Measurements from ENCODE around the gene NUDT4. TPM values are rescaled to one million over a fixed set of nuclear protein-coding genes. Genes with fewer than 3 reads are reported as not detected.
"Not testable (repeated sequence)": the region's sequence is repeated elsewhere in the genome, so short reads cannot be mapped to it uniquely, and the experiment has no call there.

Gene NUDT4
- total RNA-seq, 1 donor from 2014 or later = 93.9 TPM

DNA sequence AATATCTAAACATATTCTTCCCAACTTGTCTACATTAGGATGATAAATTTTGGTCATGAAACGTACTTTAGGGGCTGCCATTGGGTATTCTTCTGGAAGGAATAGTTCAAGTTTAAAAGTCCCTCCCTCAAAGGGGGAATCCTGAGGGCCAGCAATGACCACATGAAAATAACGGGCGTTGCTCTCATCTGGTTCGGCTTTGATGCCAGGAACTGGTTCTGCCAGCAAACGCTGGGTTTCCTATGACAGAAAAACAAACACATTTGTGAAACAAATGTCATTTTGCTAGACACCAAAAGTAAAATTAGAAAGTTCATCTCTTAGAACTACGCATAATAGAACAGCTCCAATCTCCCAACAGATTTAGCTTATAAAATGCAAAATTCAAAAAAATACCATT, 33.3 kb downstream of the NUDT4 start:
- H3K9me3 Mint-ChIP-seq; H3K27ac Mint-ChIP-seq; DNase-seq (ENCODE audit: low spot score); intact Hi-C loops (cut with micrococcal nuclease); H3K4me3 Mint-ChIP-seq (ENCODE audit: low read depth); H3K27me3 Mint-ChIP-seq (ENCODE audit: low read depth): not testable (repeated sequence)
- Mint-ChIP-seq H3K36me3 (ENCODE audit: low read depth) (peaks cover 74% of the 10 kb centered on the region), H3K4me1 (ENCODE audit: low read depth) (peaks cover 67% of the 10 kb centered on the region)

DNA sequence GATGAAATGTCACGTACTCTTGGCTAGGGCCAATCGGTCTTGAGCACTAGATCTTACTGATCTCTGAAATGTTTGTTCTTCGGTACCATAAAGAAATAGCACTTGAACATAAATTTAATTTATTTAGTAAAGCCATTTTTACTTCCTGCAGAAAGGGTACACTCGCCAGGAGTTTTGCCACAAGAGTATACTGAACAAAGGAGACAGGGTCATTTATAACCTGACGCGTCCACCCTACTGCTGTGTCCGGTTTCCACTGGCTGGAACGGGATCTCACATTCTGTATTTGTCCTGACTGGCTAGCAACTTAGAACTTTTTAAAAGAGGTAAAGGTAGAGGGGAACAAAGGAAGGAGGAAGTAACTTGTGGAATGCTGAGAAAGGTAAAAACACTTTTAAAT, 34.7 kb downstream of the NUDT4 start:
- H3K4me3 Mint-ChIP-seq (ENCODE audit: low read depth); H3K9me3 Mint-ChIP-seq; intact Hi-C loops (cut with micrococcal nuclease); DNase-seq (ENCODE audit: low spot score); H3K27me3 Mint-ChIP-seq (ENCODE audit: low read depth): not testable (repeated sequence)
- H3K36me3 Mint-ChIP-seq (ENCODE audit: low read depth) = peaks cover 61% of the 10 kb centered on the region
- peak overlapping the region; percentile 36 for H3K27ac Mint-ChIP-seq
- peaks cover 76% of the 10 kb centered on the region for H3K4me1 Mint-ChIP-seq (ENCODE audit: low read depth)

DNA sequence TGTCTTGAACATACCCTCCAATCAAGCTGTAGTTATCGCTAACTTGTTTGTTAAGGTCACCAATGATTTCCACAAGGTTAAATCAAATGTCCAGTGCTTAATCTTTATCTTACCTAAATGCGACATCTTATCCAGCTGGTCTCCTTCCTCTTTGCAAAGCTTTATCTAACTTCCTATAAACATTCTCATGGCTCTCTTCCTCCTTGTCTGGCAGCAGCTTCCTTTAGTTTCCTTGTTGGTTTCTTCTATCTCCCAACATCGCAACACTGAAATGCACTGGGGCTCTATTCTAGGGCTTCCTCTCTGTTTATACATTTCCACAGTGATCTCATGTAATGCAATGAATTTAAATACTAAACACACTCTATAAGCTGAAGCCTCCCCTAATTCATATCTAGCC, 35.3 kb downstream of the NUDT4 start:
- Mint-ChIP-seq H3K9me3 (no peaks in the 10 kb centered on the region), H3K4me3 (ENCODE audit: low read depth) (no peak overlapping the region), H3K27ac (peak overlapping the region; percentile 6), H3K36me3 (ENCODE audit: low read depth) (peaks cover 56% of the 10 kb centered on the region), H3K27me3 (ENCODE audit: low read depth) (no peaks in the 10 kb centered on the region), H3K4me1 (ENCODE audit: low read depth) (peaks cover 73% of the 10 kb centered on the region)
- DNase-seq (ENCODE audit: low spot score) = no peak
- intact Hi-C loops (cut with micrococcal nuclease) = no loop called here

DNA sequence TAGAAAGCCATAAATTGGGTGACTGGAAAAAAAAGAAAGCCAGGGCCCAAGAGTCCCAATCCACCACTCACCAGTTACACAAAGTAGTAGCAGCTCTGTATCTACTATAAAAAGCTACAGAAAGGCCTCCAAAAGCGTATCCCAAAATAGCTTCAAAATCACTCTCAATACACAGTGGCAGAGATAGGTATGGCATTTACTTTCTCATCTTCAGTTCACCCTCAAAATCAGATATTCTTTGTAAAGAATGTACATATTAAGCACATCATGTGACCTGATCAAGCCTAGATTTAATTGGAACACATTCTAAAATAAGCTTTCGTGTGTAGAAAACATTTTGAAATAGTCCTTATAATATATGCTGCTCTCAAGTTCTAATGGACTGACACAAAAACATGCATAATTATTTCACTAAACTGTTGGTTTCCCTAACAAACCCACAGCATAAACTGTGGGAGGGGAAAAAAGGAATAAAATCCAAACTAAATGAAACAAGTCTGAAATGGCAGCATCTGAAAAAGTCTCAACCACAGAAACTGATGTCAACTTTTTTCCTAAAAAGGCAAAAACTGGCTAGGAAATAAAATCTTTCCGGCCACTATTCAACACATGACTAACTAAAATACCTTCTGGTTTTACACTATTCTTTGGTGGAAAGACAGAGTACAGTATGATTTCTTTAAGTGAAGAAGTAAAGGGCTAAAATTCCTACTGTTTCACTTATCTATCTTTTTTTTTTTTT, 38.2 kb downstream of the NUDT4 start:
- H3K27ac Mint-ChIP-seq = peak overlapping the region; percentile 79

GRCh38 chr12:93417967-93418480, 40.3 kb downstream of the NUDT4 start:
- H3K9me3 Mint-ChIP-seq = no peaks in the 10 kb centered on the region
- no peak overlapping the region for H3K4me3 Mint-ChIP-seq (ENCODE audit: low read depth)
- peaks cover 30% of the 10 kb centered on the region for H3K36me3 Mint-ChIP-seq (ENCODE audit: low read depth)
- intact Hi-C loops (cut with micrococcal nuclease) = loop anchor here (2.0 to 5.0 kb wide), 4 partner anchors 37 to 684 kb away; partner anchors contain the start of gene EEA1
- H3K27me3 Mint-ChIP-seq (ENCODE audit: low read depth) = no peaks in the 10 kb centered on the region
- peak overlapping the region; percentile 3 for H3K27ac Mint-ChIP-seq
- H3K4me1 Mint-ChIP-seq (ENCODE audit: low read depth) = peaks cover 69% of the 10 kb centered on the region
- no peak for DNase-seq (ENCODE audit: low spot score)

More for the DNA sequence above, 38.2 kb downstream of the NUDT4 start:
- no peaks in the 10 kb centered on the region for H3K9me3 Mint-ChIP-seq
- peaks cover 68% of the 10 kb centered on the region for H3K4me1 Mint-ChIP-seq (ENCODE audit: low read depth)
- H3K36me3 Mint-ChIP-seq (ENCODE audit: low read depth) = peaks cover 31% of the 10 kb centered on the region
- no peaks in the 10 kb centered on the region for H3K27me3 Mint-ChIP-seq (ENCODE audit: low read depth)
- intact Hi-C loops (cut with micrococcal nuclease) = loop anchor here (1.0 to 5.0 kb wide), 6 partner anchors 8 to 686 kb away; partner anchors contain the start of gene EEA1
- peak overlapping the region; percentile 57 for H3K4me3 Mint-ChIP-seq (ENCODE audit: low read depth)
- DNase-seq (ENCODE audit: low spot score) = no peak

DNA sequence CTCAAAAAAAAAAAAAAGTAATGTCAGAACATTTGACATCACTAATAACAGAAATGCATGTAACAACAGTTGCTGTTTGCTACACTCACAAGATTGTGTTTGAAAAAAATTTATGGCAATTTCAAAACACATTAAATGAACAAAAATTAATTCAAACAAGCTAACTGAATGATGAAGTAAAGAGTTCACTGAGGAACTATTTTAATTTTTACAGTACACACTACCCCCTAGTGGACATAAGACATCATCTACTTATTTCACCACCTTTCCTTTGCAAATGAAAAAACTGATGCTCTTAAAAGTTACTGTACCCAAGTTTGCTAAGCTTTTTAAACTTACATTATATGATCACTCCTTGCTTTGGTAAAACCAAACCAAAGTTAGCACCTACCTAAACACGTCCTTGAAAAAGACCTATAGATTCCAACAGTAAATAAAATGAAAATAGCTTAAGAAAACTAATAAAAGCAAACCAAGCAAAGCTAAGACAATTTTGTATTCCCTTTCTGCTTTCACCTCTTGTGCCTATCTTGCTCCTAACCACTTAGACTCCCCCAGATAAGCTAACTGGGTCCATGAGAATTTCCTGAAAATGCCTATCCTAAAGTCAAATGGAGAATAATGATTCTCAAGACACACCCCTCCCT, 41.8 kb downstream of the NUDT4 start:
- H3K4me3 Mint-ChIP-seq (ENCODE audit: low read depth) = no peak overlapping the region

DNA sequence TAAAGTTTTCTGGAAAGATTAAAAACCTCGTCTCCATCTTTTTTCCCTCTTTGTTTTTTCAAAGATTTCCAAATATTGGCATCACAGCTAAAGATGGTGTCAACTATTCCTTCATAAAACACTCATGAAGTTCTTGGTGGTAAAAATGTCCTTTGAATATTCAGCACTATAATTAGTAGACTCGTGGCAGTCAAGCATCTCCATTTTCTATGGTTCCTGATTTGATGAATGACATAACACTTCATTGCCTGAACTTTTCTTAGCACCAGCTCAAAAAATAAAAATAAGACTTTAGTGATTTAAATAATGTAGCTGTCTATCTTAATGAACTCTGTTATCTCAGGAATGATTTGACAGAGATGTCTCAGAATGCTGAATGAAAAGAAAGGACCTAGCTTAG, 44.3 kb downstream of the NUDT4 start:
- Mint-ChIP-seq H3K4me1 (ENCODE audit: low read depth) (peaks cover 68% of the 10 kb centered on the region), H3K27ac (no peak overlapping the region), H3K36me3 (ENCODE audit: low read depth) (peaks cover 15% of the 10 kb centered on the region), H3K9me3 (no peaks in the 10 kb centered on the region), H3K27me3 (ENCODE audit: low read depth) (no peaks in the 10 kb centered on the region), H3K4me3 (ENCODE audit: low read depth) (no peak overlapping the region)
- no peak for DNase-seq (ENCODE audit: low spot score)
- intact Hi-C loops (cut with micrococcal nuclease) = no loop called here

More for the DNA sequence above, 41.8 kb downstream of the NUDT4 start:
- no peaks in the 10 kb centered on the region for H3K27me3 Mint-ChIP-seq (ENCODE audit: low read depth)
- no peak for DNase-seq (ENCODE audit: low spot score)
- peaks cover 21% of the 10 kb centered on the region for H3K36me3 Mint-ChIP-seq (ENCODE audit: low read depth)
- H3K27ac Mint-ChIP-seq = no peak overlapping the region
- intact Hi-C loops (cut with micrococcal nuclease) = loop anchor here (1.0 to 5.0 kb wide), 6 partner anchors 13 to 683 kb away; partner anchors contain the start of genes EEA1 and UBE2N
- no peaks in the 10 kb centered on the region for H3K9me3 Mint-ChIP-seq
- H3K4me1 Mint-ChIP-seq (ENCODE audit: low read depth) = peaks cover 69% of the 10 kb centered on the region

- H3K27ac Mint-ChIP-seq = no peak overlapping the region
- no peak overlapping the region for H3K4me3 Mint-ChIP-seq (ENCODE audit: low read depth)
- peaks cover 59% of the 10 kb centered on the region for H3K4me1 Mint-ChIP-seq (ENCODE audit: low read depth)
Measured at GRCh38 chr12:93425736-93426411, 48.1 kb downstream of the NUDT4 start.

GRCh38 chr12:93426412-93426805, 48.7 kb downstream of the NUDT4 start:
- H3K4me1 Mint-ChIP-seq (ENCODE audit: low read depth) = peaks cover 56% of the 10 kb centered on the region
- H3K27me3 Mint-ChIP-seq (ENCODE audit: low read depth) = no peaks in the 10 kb centered on the region
- H3K36me3 Mint-ChIP-seq (ENCODE audit: low read depth) = peaks cover 30% of the 10 kb centered on the region
- H3K27ac Mint-ChIP-seq = no peak overlapping the region
- intact Hi-C loops (cut with micrococcal nuclease) = no loop called here
- H3K4me3 Mint-ChIP-seq (ENCODE audit: low read depth) = no peak overlapping the region
- DNase-seq (ENCODE audit: low spot score) = no peak
- no peaks in the 10 kb centered on the region for H3K9me3 Mint-ChIP-seq

More at GRCh38 chr12:93425736-93426411, 48.1 kb downstream of the NUDT4 start:
- no peaks in the 10 kb centered on the region for H3K9me3 Mint-ChIP-seq
- intact Hi-C loops (cut with micrococcal nuclease) = no loop called here
- H3K27me3 Mint-ChIP-seq (ENCODE audit: low read depth) = no peaks in the 10 kb centered on the region
- no peak for DNase-seq (ENCODE audit: low spot score)
- H3K36me3 Mint-ChIP-seq (ENCODE audit: low read depth) = peaks cover 30% of the 10 kb centered on the region

GRCh38 chr12:93427779-93428564, 50.2 kb downstream of the NUDT4 start:
- no peak overlapping the region for H3K4me3 Mint-ChIP-seq (ENCODE audit: low read depth)
- no peak overlapping the region for H3K27ac Mint-ChIP-seq

GRCh38 chr12:93429448-93429847, 51.7 kb downstream of the NUDT4 start:
- H3K27ac Mint-ChIP-seq = no peak overlapping the region
- H3K36me3 Mint-ChIP-seq (ENCODE audit: low read depth) = peaks cover 25% of the 10 kb centered on the region
- no peak for DNase-seq (ENCODE audit: low spot score)
- H3K4me1 Mint-ChIP-seq (ENCODE audit: low read depth) = peaks cover 46% of the 10 kb centered on the region
- no peak overlapping the region for H3K4me3 Mint-ChIP-seq (ENCODE audit: low read depth)
- no peaks in the 10 kb centered on the region for H3K27me3 Mint-ChIP-seq (ENCODE audit: low read depth)
- intact Hi-C loops (cut with micrococcal nuclease) = no loop called here
- no peaks in the 10 kb centered on the region for H3K9me3 Mint-ChIP-seq

More at GRCh38 chr12:93427779-93428564, 50.2 kb downstream of the NUDT4 start:
- DNase-seq (ENCODE audit: low spot score) = no peak
- Mint-ChIP-seq H3K36me3 (ENCODE audit: low read depth) (peaks cover 25% of the 10 kb centered on the region), H3K27me3 (ENCODE audit: low read depth) (no peaks in the 10 kb centered on the region), H3K4me1 (ENCODE audit: low read depth) (peaks cover 49% of the 10 kb centered on the region), H3K9me3 (no peaks in the 10 kb centered on the region)
- intact Hi-C loops (cut with micrococcal nuclease) = no loop called here

- H3K27ac Mint-ChIP-seq = no peak overlapping the region
- H3K36me3 Mint-ChIP-seq (ENCODE audit: low read depth) = peaks cover 25% of the 10 kb centered on the region
- H3K9me3 Mint-ChIP-seq = no peaks in the 10 kb centered on the region
- no peak overlapping the region for H3K4me3 Mint-ChIP-seq (ENCODE audit: low read depth)
- intact Hi-C loops (cut with micrococcal nuclease) = loop anchor here (10.0 kb wide), 2 partner anchors 355 to 1785 kb away; partner anchors contain the start of genes FGD6 and VEZT
- H3K4me1 Mint-ChIP-seq (ENCODE audit: low read depth) = peaks cover 43% of the 10 kb centered on the region
- no peak for DNase-seq (ENCODE audit: low spot score)
- no peaks in the 10 kb centered on the region for H3K27me3 Mint-ChIP-seq (ENCODE audit: low read depth)
Measured at GRCh38 chr12:93429852-93430251, 52.1 kb downstream of the NUDT4 start.
